Measurements from ENCODE around the gene KHDC4. TPM values are rescaled to one million over a fixed set of nuclear protein-coding genes. Genes with fewer than 3 reads are reported as not detected.

KHDC4 gene
- total RNA-seq, 4 donors from 2014 or later, result 30.9 to 62.0 (median 39.5) TPM

GRCh38 chr1:155966750-155967149 is 32.5 kb upstream of the KHDC4 start:
- TF ChIP-seq, protein P1, sequence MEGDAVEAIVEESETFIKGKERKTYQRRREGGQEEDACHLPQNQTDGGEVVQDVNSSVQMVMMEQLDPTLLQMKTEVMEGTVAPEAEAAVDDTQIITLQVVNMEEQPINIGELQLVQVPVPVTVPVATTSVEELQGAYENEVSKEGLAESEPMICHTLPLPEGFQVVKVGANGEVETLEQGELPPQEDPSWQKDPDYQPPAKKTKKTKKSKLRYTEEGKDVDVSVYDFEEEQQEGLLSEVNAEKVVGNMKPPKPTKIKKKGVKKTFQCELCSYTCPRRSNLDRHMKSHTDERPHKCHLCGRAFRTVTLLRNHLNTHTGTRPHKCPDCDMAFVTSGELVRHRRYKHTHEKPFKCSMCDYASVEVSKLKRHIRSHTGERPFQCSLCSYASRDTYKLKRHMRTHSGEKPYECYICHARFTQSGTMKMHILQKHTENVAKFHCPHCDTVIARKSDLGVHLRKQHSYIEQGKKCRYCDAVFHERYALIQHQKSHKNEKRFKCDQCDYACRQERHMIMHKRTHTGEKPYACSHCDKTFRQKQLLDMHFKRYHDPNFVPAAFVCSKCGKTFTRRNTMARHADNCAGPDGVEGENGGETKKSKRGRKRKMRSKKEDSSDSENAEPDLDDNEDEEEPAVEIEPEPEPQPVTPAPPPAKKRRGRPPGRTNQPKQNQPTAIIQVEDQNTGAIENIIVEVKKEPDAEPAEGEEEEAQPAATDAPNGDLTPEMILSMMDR (IDR thresholded peaks at IDR 0.05; ENCODE audit: low read depth), result no peak

- TF ChIP-seq, protein P1 (IDR thresholded peaks at IDR 0.05; ENCODE audit: low read depth), result no peak
These were observed 31.9 kb upstream of the KHDC4 start for GRCh38 chr1:155966135-155966534.

- TF ChIP-seq, protein P1 (IDR thresholded peaks at IDR 0.05; ENCODE audit: low read depth), result no peak
These were observed 30.0 kb upstream of the KHDC4 start for GRCh38 chr1:155964193-155964592.

DNA sequence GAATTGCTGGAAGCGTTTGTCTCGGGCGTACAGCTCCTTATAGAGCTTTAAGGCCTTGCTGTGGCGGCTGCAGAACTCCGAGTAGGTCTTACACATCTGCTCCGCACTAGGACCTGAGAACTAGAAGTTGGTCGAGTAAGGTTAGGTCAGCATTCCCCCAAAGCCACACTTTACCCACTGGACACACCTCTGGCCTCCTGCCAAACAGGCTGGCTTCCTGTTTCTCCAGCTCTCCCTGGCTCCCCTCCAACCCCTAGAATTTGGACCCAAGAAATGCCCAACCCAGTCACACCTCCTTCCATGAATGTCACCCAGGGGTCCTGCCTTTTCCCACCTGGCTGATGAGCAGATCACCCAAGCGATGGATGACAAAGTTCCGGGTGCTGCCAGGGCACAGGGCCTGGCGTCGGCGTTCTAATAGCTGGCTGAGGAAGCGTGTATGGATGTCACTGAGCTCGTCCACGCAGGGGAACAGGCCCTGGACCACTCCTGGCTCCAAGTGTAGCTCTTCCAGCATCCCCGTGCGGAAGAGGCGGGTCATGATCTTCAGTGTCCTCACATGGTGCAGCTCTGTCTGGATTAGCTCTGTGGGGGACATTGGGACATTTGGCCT is 28.5 kb upstream of the KHDC4 start:
- TF ChIP-seq, protein P1 (IDR thresholded peaks at IDR 0.05; ENCODE audit: low read depth), result no peak

GRCh38 chr1:155961937-155962336 is 27.7 kb upstream of the KHDC4 start:
- TF ChIP-seq, protein P1 (IDR thresholded peaks at IDR 0.05; ENCODE audit: low read depth), result no peak

DNA sequence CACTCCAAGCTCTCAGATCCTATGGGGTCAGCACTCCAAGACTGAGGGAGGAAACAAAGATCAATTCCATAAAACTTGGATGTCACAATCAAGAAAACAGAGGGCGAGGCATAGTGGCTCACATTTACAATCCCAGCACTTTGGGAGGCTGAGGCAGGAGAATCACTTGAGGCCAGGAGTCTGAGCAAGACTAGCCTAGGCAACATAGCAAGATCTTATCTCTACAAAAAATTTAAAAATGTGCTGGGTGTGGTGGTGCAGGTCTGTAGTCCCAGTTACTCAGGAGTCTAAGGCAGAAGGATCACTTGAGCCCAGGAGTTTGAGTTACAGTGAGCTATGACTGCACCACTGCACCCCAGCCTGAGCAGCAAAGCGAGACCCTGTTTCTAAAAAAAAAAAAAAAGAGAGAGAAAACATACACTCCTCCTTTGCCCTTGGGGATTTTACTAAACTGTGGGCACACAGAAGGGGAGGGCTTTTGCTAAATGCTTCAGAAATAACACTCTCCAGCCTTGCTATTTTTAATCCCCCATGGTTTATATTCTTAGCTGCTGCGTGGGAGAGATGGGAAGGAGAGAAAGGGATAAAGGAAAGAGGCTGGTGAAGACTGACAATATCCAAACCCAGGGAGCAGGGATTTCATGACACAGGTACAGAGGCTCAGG is 26.0 kb upstream of the KHDC4 start:
- TF ChIP-seq, protein P1 (IDR thresholded peaks at IDR 0.05; ENCODE audit: low read depth), result no peak

DNA sequence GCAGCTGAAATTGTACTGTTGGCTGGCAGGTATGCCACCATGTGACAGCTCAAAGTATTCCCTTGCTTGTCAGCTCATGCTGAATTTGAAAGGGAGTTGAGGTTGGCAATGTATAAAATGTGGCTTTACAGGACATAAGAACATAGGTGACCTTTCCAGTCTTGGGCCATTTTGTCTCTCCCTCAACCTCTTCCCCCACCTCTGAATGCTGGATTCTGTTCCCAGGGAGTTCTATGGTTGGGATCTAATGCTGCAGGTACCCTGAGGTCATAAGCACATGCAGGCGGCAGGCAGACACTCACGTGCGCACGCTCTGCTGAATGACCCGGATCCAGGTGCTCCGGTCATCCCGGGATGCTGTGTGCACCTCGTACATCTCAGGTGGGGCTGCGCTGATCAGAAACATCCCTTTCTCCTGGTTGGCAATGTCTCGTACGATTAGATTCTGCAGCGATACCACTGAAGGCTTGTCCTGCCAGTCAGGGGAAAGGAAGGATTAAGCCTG is 23.2 kb upstream of the KHDC4 start:
- TF ChIP-seq, protein P1 (IDR thresholded peaks at IDR 0.05; ENCODE audit: low read depth), result no peak
